ENCODE results near the gene SPPL3.
"Not testable (repeated sequence)": the region's sequence is repeated elsewhere in the genome, so short reads cannot be mapped to it uniquely, and the experiment has no call there.

Gene SPPL3, protein sequence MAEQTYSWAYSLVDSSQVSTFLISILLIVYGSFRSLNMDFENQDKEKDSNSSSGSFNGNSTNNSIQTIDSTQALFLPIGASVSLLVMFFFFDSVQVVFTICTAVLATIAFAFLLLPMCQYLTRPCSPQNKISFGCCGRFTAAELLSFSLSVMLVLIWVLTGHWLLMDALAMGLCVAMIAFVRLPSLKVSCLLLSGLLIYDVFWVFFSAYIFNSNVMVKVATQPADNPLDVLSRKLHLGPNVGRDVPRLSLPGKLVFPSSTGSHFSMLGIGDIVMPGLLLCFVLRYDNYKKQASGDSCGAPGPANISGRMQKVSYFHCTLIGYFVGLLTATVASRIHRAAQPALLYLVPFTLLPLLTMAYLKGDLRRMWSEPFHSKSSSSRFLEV

DNA sequence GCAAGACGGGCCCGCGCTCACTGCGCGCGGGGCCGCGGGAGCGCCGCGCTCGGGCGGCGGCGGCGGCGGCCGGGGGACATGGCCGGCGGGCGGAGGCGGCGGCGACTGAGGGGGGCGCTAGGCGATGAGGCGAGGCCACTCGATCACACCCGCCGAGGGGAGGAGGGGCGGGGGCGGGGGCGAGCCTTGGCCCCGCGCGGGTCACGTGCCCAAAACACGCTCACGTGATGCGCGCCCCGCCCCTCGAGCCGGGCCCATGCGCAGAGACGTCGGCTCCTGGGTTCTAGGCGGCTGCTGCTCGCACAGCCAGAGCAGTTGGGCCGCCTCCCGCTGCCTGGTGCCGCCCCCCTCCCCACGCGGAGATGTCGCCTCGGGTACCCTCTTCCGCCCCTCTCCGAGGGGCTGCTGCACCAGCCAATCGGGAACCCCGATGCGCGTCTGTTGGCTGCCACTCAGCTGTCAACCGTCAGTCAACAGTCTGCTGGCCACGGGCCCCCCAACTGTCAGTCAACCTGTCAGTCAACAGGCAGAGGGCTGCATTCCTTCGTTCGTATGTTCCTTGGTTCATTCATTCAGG is at the start of gene SPPL3:
SPPL3 (minus strand) TSS at position 162 of the 577 bp plus-strand sequence. CDS start 491 bp downstream, outside the sequence.
- peak; percentile 54 for DNase-seq

DNA sequence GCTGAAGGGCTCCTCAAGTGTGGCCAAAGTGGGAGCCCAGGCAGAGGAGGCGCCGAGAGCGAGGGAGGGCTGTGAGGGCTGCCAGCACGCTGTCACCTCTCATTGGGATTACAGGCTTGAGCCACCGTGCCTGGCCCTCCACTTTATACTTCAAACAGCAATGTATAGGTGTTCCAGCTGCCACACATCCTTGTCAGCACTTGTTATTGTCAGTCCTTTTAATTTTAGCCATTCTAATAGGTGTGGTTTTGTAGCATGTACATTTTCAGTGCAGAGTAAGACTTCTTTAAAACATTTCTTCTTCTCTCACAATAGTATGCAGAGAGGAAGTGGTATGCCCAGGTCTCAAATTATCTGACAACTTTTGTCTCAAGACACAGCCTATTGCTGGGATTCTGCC is 46.6 kb upstream of the SPPL3 start:
- no peak for DNase-seq

DNA sequence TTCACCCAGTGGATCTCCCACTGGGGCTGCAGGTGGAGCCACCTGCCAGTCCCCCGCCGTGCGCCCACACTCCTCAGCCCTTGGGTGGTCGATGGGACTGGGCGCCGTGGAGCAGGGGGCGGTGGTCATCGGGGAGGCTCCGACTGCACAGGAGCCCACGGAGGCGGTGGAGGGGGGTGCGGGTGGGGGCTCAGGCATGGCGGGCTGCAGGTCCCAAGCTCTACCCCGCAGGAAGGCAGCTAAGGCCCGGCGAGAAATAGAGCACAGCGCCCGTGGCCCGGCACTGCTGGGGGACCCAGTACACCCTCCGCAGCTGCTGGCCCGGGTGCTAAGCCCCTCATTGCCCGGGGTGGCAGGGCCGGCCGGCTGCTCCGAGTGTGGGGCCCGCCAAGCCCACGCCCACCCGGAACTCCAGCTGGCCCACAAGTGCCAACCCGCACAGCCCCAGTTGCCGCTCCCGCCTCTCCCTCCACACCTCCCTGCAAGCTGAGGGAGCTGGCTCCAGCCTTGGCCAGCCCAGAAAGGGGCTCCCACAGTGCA is 46.2 kb upstream of the SPPL3 start:
- not testable (repeated sequence) for DNase-seq

DNA sequence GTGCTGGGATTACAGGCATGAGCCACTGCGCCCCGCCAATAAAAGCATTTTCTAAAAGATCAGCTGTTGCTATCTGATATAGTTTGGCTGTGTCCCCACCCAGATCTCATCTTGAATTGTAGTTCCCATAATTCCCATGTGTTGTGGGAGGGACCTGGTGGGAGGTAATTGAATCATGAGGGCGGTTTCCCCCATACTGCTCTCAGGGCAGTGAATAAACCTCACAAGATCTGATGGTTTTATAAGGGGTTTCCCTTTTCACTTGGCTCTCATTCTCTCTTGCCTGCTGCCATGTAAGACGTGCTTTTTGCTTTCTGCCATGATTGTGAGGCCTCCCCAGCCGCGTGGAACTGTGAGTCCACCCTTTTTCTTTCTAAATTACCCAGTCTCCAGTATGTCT is 41.4 kb upstream of the SPPL3 start:
- DNase-seq = not testable (repeated sequence)

DNA sequence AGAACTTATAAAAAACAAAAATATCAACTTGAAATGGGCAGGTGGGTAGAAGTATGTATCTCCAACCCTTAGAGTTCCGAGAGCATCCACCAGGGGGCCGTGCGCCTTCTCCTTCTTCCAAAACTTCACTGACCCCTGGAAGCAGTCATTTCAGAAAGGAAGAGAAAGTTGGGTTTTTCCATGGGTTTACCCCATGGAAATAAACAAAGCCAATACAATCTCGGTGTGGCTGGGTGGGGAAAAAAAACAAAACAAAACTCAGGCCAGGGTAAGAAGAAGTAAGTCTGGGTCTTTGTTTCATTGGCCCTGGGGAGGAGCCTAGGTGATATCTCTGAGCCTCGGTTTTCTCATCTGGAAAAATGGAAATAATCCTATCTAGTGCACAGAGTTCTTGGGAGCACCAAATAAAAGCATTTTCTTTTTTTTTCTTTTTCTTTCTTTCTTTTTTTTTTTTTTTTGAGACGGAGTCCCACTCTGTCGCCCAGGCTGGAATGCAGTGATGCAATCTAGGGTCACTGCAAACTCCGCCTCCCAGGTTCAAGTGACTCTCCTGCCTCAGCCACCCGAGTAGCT is 40.6 kb upstream of the SPPL3 start:
- DNase-seq = no peak

DNA sequence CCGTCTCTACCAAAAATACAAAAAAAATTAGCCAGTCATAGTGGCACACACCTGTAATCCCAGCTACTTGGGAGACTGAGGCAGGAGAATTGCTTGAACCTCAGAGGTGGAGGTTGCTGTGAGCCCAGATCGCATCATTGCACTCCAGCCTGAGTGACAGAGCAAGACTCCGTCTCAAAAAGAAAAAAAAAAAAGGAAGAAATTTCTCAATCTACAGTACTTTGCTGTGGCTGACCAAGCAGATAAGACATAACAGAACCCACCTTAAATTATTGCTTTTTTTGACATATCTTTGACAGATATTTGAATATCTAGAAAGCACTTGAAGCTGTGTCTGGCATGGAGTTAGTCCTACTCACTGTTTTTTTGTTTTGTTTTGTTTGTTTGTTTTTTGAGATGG is 39.3 kb upstream of the SPPL3 start:
- no peak for DNase-seq

DNA sequence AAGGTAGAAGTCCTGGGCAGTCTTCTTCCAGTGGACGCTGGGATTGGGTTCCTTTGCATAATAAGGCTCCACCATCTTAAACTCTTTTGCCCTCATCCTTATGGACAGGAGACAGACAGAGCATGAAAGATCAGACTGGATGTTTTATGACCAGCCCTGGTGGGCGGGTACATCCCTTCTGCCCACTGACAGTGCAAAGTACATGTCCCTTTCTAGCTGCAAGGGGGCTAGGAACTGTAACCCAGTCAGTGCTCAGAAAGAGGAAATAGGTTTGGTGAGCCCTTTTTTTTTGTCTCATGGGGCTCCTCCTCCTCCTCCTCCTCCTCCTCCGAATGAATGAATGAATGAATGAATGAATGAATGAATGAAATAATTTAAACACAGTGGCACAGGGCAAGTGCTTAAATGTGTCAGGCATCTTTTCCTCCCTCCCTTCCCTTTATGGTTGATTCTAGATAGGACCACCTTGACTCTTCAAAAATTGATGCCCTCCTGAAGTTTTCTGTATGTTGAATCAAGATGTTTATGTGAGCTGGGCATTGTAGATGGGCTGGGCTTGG is 37.8 kb upstream of the SPPL3 start:
- DNase-seq = no peak

DNA sequence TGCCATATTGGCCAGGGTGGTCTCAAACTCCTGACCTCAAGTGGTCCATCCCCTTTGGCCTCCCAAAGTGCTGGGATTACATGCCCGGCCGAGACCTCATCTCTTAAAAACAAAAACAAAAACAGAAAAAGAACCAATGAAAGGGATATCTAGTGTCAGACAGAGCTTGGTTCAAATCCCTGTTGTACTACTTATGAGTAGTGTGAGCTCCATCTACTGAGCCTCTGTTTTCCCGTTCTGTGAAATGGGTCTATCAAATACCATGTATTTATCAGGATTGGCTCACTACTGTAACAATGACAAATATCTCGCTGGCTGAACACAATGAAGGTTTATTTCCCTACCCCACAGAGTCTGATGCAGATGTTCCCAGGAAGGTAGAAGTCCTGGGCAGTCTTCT is 37.3 kb upstream of the SPPL3 start:
- no peak for DNase-seq

DNA sequence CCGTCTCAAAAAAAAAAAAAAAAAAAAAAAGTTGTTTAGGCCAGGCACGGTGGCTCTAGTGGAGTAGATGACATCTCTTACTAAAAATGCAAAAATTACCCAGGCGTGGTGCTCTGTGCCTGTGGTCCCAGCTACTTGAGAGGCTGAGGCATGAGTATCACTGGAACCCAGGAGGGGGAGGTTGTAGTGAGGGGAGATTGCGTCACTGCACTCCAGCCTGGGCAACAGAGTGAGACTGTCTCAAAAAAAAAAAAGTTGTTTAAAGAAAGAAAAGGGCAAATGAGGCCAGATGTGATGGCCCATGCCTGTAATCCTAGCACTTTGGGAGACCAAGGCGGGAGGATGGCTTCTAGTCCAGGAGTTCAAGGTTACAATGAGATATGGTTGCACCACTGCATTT is 36.6 kb upstream of the SPPL3 start:
- no peak for DNase-seq

DNA sequence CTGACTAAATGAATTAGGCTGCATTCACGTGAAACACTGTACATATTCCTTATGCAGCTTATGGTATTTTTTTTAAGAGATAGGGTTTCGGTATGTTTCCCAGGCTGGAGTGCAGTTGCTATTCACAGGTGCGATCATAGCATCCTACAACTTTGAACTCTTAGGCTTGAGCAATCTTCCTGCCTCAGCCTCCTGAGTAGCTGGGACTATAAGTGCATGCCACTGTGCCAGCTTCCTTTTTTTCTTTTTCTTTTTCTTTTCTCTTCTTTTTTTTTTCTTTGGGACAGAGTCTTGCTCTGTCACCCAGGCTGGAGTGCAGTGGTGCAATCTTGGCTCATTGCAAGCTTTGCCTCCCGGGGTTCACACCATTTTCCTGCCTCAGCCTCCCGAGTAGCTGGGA is 35.8 kb upstream of the SPPL3 start:
- no peak for DNase-seq

DNA sequence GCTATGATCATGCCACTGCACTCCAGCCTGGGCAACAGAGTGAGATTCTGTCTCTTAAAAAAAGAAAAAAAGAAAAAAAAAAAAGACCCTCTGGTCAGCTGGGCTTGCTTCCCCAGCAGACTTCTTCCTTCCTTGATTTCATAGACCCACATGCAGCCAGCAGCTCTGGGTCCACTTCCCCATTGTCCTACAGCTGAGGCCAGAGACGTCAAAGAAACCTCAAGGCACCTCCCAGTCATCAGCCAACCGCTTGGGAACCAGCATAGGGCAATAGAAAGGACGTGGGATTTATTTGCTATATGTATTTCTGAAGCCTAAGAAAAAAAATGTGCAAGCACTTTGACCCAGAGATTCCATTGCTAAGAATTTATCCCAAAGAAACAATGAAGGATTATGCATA is 35.4 kb upstream of the SPPL3 start:
- DNase-seq = no peak

DNA sequence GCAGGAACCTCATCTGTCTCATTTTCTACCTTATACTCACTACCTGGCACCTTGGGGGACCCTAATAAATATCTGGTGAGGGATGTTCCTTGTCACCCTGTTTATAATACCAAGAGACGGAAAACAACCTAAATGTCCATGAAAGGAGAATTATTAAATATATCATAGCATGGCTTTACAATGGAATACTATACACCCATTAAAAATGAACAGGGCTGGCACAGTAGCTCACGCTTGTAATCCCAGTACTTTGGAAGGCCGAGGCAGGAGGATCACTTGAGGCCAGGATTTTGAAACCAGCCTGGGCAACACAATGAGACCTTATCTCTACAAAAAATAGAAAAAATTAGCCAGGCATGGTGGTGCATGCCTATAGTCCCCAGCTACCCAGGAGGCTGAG is 34.3 kb upstream of the SPPL3 start:
- DNase-seq = no peak

DNA sequence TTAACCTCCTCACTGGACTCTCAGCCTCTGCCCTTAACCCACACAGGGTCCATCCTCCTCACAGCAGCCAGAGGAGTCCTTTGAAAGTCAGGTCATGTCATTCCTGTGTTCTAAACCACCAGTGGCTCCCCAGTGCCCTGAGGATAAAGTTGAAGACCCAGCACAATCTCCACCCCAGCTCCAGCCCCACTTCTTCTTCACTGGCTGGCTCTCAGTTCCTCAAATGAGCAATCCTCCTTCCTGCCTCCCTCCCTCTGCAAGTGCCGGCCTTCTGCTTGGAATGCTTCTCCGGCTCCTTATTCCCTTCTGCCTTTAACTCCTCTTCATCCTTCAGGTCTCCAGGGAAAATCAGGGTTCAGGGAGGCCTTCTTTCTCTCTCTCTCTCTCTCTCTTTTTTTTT is 32.0 kb upstream of the SPPL3 start:
- DNase-seq = no peak

DNA sequence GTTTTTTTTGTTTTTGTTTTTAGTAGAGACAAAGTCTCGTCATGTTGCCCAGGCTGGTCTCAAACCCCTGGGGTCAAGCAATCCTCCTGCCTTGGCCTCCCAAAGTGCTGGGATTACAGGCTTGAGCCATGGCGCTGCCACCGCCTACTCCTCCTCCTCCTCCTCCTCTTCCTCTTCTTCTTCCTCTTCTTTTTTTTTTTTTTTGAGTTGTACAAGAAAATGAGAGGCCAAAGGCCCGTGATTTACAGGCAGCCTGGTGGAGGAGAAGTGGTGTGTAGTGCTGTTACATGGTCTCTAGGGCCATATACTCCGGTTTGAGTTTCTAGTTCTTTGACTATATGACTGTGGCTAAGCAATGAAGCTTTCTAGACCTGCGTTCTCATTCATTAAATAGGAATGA is 29.6 kb upstream of the SPPL3 start:
- no peak for DNase-seq

DNA sequence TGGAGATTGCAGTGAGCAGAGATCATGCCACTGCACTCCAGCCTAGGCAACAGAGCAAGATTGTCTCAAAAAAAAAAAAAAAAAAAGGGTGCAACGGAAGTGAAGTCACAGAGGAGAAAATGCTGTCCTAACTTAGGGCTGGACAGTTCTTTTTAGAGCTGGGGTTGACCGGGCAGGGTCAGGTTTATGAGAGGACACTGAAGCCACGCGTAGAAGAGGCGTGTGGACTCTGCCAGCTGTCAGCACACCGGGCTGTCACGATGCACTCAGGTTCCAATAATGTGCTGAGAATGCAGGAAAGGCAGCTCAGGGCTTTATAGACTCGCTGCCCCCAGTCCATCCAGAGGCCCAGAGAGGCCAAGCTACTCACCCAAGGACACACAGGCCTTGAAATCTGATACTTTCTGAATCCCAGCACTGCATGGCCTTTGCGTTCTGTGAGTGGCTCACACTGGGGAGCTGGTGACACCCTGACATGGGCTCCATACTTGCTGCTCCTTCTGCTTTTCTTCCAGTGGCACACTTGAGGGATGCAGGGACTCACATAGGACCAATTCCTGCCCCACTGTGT is 28.9 kb upstream of the SPPL3 start:
- no peak for DNase-seq

DNA sequence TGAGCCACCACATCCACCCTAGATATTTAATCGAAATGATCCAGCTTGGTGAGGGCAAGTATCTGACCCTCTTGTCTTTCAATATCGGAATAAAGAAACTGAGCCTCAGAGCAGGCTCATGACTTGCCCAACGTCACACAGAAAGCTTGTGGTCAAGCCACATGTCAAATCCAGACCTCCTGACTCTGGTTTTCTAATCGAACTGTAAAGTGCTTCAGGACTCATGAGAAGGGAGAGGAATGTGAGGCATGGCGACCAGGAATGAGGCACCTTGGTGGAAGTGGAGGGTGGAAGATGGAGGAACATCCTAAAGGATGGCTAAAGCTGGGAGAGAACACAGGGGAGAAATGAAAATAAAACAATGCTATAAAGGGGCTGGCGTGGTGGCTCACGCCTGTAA is 27.9 kb upstream of the SPPL3 start:
- DNase-seq = no peak

DNA sequence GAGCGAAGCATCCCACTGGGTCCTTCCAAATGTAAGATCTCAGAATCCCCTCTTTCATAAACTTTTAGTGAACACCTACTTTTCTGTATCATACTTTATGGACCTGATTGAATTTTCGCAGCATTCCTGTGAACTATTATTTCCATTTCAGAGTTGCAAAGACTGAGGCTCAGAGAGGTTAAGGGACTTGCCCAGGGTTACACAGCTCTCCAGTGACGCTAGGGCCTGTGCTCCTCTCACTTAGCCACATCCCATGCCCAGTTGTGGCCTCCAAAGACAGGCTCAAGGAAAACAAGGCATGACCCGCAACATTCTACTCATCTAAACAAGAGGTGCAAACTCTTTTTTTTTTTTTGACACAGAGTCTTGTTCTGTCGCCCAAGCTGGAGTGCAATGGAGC is 25.9 kb upstream of the SPPL3 start:
- no peak for DNase-seq

DNA sequence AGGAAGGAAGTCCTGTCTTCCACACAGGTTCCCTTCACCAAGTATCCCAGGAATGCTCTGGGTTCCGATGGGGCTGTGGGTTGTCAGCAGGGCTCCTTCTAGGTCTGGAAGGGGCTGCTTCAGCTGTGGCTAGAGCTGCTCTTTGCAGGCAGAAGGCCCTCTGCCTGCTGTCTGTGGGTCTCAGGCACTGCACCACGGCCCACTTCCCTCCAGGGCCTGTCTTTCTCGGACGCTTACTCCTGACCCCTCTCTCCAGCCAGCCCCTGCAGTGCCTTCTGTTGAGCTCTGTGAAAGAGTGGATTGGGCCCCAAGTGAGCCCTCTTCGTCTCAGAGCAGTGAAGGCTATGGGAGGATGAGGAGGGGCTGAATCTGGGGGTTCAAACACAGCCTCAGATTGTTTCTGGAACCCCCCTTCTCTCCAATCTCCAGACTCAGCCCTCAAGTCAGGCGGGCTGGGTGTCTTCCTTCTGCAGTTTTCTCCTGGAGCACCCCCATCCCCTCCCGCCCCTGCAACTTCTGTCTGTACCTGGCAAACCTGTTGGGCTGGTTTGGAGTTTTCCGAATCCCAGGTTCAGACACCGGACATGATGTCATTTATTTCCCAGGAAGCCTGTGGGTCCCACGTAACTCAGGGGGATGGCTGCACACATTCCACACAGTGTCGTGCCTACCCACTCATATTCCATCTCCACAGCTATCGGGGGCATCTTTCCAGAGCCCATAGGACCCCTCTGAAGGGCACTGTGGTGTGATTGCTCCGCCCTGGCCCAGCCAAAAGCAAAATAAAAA is 24.9 kb upstream of the SPPL3 start:
- no peak for DNase-seq

DNA sequence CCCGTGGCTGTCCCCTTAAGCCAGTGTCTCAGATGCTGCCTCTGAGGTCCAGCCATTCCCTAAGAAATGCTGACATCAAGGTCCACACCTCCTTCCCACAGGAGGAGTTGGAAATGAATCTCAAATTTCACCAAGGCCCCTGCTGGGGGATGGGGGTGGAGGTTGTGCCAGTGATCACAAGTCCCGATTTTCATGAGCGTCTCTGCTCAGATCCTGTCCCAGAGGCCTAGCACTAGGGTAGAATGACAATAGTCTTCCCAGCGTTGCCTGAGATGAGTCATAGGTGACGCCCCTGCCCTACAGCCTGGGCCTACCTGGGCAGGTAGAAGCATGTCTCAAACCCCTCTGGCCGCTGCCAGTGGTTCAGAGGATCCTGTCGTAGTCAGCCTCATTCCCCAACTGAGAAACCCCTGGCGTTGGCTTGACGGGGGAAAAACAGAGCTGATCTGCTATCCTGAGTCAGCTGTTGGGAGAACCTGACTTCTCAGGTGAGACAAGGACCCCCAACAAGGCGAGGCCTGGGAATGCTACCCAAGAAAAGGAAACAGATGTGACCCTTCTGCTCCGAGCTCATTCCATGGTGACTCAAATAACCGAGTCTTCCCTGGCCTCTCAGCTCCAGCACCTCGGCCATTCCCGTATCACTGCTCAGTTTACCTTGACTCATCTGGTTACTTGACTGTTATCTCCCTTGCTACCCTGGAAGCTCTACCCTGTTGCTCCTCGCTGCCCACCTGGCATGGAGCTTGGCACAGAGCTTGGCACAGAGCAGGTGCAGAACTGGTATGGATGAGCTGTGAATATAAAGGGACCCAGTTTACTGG is 21.8 kb upstream of the SPPL3 start:
- DNase-seq = no peak

DNA sequence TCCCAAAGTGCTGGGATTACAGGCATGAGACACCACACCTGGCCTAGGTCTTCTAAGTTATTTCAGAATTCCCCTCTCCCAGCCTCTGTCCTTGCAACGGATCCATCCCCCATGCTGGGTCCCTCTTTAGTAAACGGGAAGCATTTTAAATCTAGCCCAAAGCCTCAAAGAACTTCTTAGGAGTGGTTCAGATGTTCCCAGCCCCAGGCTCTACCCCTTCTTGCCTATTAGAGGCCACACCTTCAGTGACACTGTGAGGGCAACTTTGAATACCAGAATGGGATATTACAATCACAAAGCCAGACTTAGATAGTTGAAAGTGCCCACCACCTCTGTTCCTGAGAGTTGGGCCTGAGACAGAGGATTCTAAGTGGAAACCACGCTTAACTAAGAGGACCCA is 18.1 kb upstream of the SPPL3 start:
- DNase-seq = no peak

DNA sequence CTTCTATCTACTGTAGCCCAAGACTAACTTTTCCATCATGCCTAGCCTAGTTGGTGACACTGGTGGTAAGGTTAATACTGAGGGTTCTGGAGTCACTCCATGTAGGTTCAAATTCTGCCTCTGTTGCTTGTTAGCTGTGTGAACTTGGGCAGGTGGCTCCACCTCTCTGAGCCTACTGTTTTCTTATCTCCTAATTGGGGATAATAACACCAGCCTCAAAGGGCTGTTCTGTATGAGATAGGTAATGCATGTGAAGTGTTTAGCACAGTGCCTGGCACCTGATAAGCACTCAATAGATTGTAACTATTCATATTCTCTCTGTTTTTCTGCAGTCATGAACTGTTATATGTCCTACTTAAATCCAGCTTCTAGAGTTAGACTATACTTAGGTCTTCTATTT is 17.5 kb upstream of the SPPL3 start:
- no peak for DNase-seq

DNA sequence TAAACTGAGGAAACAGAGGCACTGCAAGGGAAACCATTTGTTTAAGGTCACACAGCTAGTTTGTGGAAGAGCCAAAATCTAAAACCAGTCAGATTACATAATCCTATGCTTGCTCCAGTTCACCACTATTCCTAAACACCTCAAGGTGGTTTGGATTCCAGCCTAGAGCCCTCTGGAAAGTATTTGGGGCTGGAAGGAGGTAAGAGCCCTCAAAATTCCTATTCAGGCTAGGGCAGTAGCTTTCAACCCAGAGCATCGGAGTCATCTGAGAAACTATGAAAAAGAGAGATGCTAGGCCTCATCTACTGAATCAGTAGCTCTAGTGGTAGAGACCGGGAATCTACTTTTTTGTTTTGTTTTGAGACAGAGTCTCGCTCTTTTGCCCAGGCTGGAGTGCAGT is 16.0 kb upstream of the SPPL3 start:
- no peak for DNase-seq
